T-helper 9 cell (primary cell): Measurements from ENCODE around the gene ST6GALNAC5.

ENCODE experiments used
- DNase-seq: peaks from one replicate; pipeline ENCODE4 v3.0.0-alpha.2; 2020

ST6GALNAC5 gene

GRCh38 chr1:77056525-77056924 lies 189.2 kb downstream of the ST6GALNAC5 start:
- DNase-seq = no peak

DNA sequence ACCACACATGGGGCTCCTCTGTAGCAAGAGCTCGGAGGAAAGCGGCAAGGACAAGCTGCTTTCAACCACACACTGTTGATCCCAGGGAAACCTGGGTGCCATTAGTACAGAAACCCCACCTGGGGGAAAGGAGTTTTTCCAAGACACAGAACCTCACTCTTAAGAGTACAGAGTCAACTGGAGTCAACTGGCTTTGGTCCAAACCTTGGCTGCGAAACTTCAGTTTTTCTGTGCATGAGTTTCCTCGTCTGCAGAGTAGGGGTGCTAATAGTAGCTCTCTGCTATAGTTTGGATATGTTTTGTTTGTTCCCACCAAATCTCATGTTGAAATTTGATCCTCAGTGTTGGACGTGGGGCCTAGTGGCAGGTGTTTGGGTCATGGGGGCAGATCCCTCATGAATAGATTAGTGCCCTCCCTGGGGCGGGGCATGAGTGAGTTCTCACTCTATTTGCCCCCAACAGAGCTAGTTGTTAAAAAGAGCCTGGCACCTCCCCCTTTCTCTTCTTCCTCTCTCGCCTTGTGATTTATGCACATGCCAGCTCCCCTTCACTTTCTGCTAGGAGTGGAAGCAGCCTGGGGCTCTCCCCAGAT lies 190.8 kb downstream of the ST6GALNAC5 start:
- DNase-seq = no peak

DNA sequence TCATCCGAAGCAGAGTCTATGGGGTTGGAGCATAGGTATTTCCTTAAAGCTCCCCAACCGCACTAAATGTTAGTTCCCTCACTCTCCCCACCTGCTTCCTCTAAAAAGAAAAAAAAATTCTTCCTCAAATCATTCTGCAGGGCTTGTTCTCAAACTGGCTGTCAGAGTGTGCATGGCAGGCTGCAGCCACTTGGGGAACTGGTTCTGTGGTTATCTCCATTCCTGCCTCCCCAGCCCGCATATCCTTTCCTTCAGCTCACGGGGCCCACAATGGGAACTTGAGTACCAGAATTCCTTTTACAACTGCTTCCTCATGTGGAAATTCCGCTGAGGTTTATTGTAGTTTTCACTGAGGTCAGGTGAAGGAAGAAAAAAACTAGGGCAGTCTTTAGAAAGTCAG lies 192.7 kb downstream of the ST6GALNAC5 start:
- DNase-seq = no peak

GRCh38 chr1:77061162-77061561 lies 193.9 kb downstream of the ST6GALNAC5 start:
- no peak for DNase-seq

GRCh38 chr1:77063118-77063517 lies 195.8 kb downstream of the ST6GALNAC5 start:
- DNase-seq = no peak

GRCh38 chr1:77064246-77064645 lies 197.0 kb downstream of the ST6GALNAC5 start:
- no peak for DNase-seq

GRCh38 chr1:77065693-77066342 lies 198.5 kb downstream of the ST6GALNAC5 start:
- DNase-seq = no peak

DNA sequence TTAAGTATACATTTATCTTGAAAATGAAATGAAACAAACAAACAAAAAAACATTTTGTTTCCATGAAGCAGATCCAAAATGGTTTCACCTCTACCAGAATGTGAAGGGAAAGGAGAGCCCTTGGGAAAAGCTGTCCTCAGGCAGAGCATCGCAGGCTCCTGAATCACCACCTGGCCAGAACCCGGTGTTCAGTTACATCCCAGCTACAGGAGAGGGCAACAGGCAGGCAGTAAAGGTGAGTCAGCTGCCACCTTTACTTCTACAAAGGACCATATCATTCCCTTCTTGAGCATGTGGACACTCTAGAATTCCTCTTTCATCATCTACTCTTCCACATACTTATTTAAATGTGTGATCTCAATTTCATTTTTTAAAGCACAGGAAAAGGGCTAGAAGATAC lies 200.7 kb downstream of the ST6GALNAC5 start:
- DNase-seq = no peak

- no peak for DNase-seq
Observed at GRCh38 chr1:77076759-77077158, 209.5 kb downstream of the ST6GALNAC5 start.

- DNase-seq = no peak
Observed at GRCh38 chr1:77081834-77082233, 214.6 kb downstream of the ST6GALNAC5 start.

- no peak for DNase-seq
Observed at GRCh38 chr1:77084457-77084856, 217.2 kb downstream of the ST6GALNAC5 start.

DNA sequence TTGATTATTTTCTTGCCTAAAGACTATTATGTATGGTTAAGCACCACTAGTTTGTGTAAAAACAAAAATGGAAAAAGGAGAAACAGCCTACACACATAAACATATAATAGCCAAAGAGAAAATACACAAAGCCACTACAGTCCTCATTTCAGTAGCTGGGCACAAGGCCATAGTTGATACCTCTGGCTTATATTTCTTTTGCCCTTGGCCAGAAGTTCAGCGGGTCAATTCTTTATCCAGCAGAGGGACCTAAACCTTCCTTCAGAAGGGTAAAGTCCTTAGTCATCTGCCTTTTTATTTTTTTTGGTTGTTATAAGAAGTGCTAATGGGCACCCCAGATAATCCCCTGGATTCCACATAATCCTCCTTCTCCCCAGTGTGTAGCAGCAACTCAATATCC lies 217.8 kb downstream of the ST6GALNAC5 start:
- DNase-seq = no peak

DNA sequence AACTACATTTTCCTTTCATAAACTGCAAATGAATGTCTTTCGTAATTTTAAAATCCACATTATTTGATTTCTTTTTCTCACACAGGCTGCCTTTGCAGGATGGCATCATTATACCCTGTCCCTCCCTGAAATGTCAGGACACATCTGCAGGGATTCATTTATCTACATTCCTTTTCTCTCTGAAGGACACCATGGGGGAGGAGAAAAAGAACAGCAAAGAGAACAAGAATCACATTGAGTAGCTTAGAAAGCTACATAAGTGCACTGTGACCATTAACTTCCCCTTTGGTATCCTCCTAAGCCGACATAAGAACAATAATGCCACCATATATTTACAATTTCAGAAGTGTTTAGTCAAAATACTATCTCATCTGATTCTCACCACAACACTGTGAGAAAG lies 222.5 kb downstream of the ST6GALNAC5 start:
- DNase-seq = no peak

GRCh38 chr1:77095236-77095635 lies 228.0 kb downstream of the ST6GALNAC5 start:
- DNase-seq = no peak

DNA sequence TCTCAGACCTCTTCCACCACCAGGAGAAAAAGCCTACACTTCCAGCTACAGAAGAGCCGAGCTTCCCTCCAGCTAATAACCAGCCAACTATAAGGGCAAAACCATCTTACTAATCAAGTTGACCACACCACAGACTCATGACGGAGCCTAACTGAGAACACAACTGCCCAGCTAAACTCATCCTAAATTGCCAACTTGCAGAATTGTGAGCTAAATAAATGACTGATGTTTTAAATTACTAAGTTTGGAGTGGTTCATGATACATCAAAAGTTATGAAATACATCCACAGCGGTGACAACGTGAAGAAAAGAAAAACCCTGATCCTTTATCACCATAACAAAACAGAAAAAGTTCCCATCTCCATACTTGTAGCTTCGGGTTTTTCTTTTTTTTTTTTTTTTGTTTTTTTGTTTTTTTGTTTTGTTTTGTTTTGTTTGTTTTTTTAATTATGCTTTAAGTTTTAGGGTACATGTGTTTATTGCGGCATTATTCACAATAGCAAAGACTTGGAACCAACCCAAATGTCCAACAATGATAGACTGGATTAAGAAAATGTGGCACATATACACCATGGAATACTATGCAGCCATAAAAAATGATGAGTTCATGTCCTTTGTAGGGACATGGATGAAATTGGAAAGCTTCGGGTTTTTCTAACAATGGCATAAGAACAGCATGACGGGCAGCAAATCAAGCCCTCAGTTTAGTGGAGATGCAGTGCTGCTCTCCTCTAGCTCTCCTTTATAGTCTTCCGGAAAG lies 229.4 kb downstream of the ST6GALNAC5 start:
- DNase-seq = no peak

DNA sequence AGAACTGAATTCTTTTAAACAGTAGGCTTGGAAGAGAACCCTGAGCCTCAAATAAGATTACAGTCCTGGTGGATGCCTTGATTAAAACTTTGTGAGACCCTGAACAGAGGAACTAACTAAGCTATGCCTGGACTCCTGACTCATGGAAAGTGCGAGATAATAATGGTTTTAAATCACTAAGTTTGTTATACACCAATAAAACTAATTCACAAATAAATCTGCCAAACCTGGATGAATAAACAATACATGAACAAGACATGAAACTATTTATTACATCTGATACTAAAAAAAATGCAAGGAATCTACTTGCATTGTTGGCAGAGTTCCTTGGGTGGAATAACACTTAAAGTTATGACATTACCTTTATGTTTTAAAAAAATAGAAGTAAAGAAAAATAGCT lies 233.6 kb downstream of the ST6GALNAC5 start:
- no peak for DNase-seq

DNA sequence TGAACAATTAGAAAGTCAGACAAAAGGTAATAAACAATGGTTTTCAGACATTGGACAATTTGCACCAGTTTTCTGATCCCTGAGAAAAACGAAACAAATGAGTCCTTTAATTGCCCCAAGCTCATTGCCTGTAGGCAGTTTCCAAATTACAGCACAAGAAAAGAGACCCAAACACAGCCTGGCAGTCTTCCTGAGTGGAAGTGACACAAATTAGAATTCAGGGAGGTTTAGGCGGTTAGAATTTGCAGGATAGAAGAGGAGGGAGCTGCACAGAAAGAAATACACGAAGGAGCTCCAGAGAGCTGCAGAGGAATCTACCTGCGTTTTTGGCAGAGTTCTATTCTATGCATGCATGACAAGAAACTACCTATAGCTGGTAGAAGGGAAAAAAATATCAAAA lies 236.2 kb downstream of the ST6GALNAC5 start:
- DNase-seq = no peak

DNA sequence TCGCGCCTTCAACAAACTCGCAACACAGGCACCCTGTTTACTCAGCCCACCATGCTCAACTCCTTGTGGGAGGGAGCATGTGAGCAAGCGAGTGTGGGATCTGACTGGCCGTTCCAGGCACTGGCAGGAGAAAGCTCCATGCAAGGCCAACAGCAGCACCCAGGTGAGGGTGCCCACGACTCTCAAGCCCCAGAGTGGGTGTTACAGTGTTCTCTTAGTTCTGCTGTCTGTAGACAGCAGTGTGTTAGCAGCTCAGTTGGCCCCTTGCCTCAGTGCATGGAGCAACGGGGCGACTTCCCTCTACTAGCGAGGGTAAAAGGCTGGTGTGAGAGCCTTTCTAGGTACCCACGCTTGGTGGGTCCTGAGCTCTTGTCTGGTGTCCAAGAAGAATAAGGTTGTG lies 237.4 kb downstream of the ST6GALNAC5 start:
- no peak for DNase-seq
